Thoracic aorta (tissue), 2 donors: ENCODE data around the gene C4B. TPM values are rescaled to one million over a fixed set of nuclear protein-coding genes. Genes with fewer than 3 reads are reported as not detected.
"Not testable (repeated sequence)": the region's sequence is repeated elsewhere in the genome, so short reads cannot be mapped to it uniquely, and the experiment has no call there.

Experiments
- ATAC-seq: fragments of 150-250 bp; one replicate; pipeline ENCODE4 v1.8.0; 2017; ENCODE audit warnings: low read depth; ENCODE audit not compliant: insufficient number of reproducible peaks, low FRiP score
- DNase-seq: peaks from one replicate; pipeline ENCODE4 v3.0.0-alpha.2; 2020; ENCODE audit warnings: low spot score
- H3K27ac ChIP-seq, 2 donors: fragments of 200-600 bp; sonication (generic); 1 replicate in 1 of 2; 2 replicates in 1 of 2; pipeline ENCODE4 v1.5.1; 2016; ENCODE audit warnings: mild to moderate bottlenecking in 2 of 2, moderate library complexity in 2 of 2
- H3K27me3 ChIP-seq: fragments of 200-600 bp; sonication (generic); replicated peaks from 2 replicates; pipeline ENCODE4 v1.6.0; 2016; ENCODE audit warnings: mild to moderate bottlenecking; ENCODE audit not compliant: insufficient read depth
- H3K36me3 ChIP-seq: fragments of 200-600 bp; sonication (generic); one replicate; pipeline ENCODE4 v1.5.1; 2016
- H3K4me1 ChIP-seq, 2 donors: fragments of 200-600 bp; sonication (generic); 1 replicate in 1 of 2; 2 replicates in 1 of 2; pipeline versions ENCODE4 v1.5.1 to v1.6.0; 2016; ENCODE audit warnings: low read depth in 2 of 2, mild to moderate bottlenecking in 1 of 2; ENCODE audit not compliant: control insufficient read depth in 1 of 2
- H3K4me3 ChIP-seq: fragments of 200-600 bp; sonication (generic); 2 replicates; pipeline ENCODE4 v1.5.1; 2016; ENCODE audit warnings: mild to moderate bottlenecking
- H3K9me3 ChIP-seq: fragments of 200-600 bp; sonication (generic); 2 replicates; pipeline ENCODE4 v1.5.1; 2016
- CTCF ChIP-seq: fragments of 200-600 bp; sonication (generic); IDR thresholded peaks from one replicate; pipeline ENCODE4 v1.5.1; 2019; ENCODE audit warnings: antibody characterized with exemption
- total RNA-seq, 2 donors: library from RNA; depleted of rRNA; stranded (reverse); fragments of >200 nt; gene quantifications; one replicate each; pipeline versions ENCODE4 v1.1.0 to v1.2.3, GENCODE V29; 2016

C4B gene
- total RNA-seq, 2 donors from 2014 or later = 44.3 to 108 TPM

- ATAC-seq, H3K27ac ChIP-seq, H3K27me3 ChIP-seq, DNase-seq, H3K9me3 ChIP-seq, H3K36me3 ChIP-seq, H3K4me3 ChIP-seq: not testable (repeated sequence)
- H3K4me1 ChIP-seq = peaks cover 7 to 15% of the 10 kb centered on the region in 2 donors
Measured at GRCh38 chr6:32043589-32044380, 29.2 kb downstream of the C4B start.

- DNase-seq, H3K36me3 ChIP-seq, H3K9me3 ChIP-seq, ATAC-seq, H3K4me3 ChIP-seq, H3K27me3 ChIP-seq, H3K27ac ChIP-seq: not testable (repeated sequence)
- peaks cover 7 to 15% of the 10 kb centered on the region in 2 donors for H3K4me1 ChIP-seq
Measured at GRCh38 chr6:32044916-32045315, 30.3 kb downstream of the C4B start.

- Histone ChIP-seq H3K27me3 (no peaks in the 10 kb centered on the region), H3K4me1 (peaks cover 7 to 15% of the 10 kb centered on the region in 2 donors), H3K36me3 (peaks cover 3% of the 10 kb centered on the region), H3K27ac (peak overlapping the region in 1 of 2 donors; percentile 44), H3K4me3 (no peak overlapping the region), H3K9me3 (no peaks in the 10 kb centered on the region)
- TF ChIP-seq CTCF = no peak
- no peak for ATAC-seq
- no peak for DNase-seq
Measured at GRCh38 chr6:32045811-32046449, 31.3 kb downstream of the C4B start.

DNA sequence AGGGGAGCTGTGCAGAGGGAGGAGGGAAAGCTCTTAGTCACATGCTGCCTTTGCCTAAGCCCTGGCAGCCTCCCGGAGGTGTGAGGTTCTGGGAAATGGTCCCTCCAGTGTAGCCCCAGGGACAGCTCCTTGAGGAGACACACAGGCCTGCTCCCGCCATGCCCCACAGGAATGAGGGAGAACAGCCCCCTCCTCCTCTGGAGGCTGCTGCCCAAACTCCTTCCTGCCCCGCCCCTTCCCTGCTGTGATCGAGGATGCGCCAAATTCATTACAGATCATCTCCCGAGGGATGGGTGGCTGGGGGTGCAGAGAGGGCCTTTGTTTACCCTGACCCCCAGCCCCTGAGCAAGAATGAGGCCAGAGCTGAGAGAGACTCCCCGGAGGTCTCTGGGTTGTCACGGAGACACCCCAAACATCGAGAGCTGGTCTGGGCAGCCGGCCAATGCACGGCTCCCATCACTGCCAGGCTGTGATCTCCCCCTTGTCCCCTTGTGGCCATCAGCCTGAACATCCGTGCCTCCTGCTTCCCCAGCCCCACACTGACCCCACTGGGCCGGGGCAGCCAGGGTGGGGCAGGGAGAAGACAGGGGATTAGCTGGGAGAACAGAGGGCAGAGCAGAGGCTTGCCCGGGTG, 32.0 kb downstream of the C4B start:
- DNase-seq (no peak), ATAC-seq (no peak)

DNA sequence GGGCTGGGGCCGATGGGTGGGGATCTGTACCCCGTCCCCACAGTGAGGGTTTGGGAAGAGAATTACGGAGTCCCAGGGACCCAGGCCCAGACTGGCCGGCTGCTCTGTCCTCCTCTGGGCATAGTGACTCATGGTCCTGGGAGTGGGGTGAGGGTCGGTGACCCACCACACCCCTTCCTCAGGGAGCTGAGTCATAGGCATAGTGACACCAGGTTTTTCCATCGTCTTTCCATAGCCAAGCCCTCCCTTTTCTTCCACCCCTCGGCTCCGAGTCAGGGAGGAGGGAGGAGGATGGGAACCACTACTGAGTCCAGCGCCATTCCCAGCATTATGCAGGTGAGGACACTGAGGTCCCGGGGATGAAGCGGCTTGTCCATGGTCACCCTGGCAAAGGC, 32.5 kb downstream of the C4B start:
- H3K4me3 ChIP-seq = no peak overlapping the region
- H3K27ac ChIP-seq = peak overlapping the region in 1 of 2 donors; percentile 44

More for the DNA sequence above, 32.0 kb downstream of the C4B start:
- peaks cover 3% of the 10 kb centered on the region for H3K36me3 ChIP-seq
- peak overlapping the region in 1 of 2 donors; percentile 44 for H3K27ac ChIP-seq
- H3K9me3 ChIP-seq = no peaks in the 10 kb centered on the region
- no peak for TF ChIP-seq CTCF
- no peaks in the 10 kb centered on the region for H3K27me3 ChIP-seq
- no peak overlapping the region for H3K4me3 ChIP-seq
- H3K4me1 ChIP-seq = peaks cover 7 to 15% of the 10 kb centered on the region in 2 donors

More for the DNA sequence above, 32.5 kb downstream of the C4B start:
- Histone ChIP-seq H3K27me3 (no peaks in the 10 kb centered on the region), H3K36me3 (peaks cover 3% of the 10 kb centered on the region), H3K4me1 (peaks cover 7 to 15% of the 10 kb centered on the region in 2 donors), H3K9me3 (no peaks in the 10 kb centered on the region)
- ATAC-seq (no peak), DNase-seq (no peak)
- TF ChIP-seq CTCF = no peak
